Stimulated activated CD8-positive, alpha-beta memory T cell treated with anti-CD3 and anti-CD28 coated beads, Interleukin-4, amount 100 ng/mL, for 48 hours (primary cell): Measurements from ENCODE around the gene SOX12.

ENCODE experiments used
- DNase-seq: peaks from one replicate; pipeline ENCODE4 v3.0.0-alpha.2; 2020

Gene SOX12

DNA sequence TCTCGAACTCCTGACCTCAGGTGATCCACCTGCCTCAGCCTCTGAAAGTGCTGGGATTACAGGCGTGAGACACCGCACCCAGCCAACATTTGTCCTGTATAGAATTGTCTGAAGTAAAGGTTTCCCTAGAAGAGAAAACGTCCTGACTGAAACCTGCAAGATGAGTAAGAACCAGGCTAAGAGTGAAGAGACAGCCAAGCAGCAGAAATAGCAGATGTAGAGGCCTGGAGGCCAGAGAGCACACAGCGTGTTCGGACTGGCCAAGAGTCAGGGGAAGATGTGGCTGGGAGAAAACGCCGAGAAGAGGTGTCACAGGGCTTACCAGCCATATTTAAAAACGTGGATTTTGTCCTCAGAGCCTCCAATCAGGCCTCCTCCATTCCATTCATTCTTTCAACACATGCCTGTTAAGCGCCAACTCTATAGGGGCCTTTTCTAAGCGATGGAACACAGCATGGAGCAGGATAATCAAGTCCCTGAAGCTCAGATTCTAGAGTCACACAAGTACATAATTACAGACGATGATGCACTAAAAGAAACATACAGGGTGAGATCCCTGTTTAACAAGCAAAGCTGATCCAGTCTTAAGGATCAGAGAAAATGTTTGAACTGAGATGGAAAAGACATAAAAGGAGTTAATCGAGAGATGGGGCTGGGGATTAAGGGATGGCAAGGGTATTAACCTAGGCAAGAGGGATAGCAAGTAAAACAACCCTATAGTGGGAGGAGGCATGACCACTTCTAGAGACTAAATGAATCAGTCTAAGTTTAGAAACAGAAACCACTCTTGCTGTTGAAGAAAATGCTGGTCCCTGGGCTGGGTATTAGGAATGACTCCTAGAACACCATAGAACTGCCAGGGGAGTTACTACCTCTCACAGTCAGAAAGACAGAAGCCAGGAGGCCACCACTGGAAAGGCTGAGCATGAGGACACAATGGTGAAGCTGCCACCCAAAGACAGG is 23.2 kb upstream of the SOX12 start:
- DNase-seq = no peak

DNA sequence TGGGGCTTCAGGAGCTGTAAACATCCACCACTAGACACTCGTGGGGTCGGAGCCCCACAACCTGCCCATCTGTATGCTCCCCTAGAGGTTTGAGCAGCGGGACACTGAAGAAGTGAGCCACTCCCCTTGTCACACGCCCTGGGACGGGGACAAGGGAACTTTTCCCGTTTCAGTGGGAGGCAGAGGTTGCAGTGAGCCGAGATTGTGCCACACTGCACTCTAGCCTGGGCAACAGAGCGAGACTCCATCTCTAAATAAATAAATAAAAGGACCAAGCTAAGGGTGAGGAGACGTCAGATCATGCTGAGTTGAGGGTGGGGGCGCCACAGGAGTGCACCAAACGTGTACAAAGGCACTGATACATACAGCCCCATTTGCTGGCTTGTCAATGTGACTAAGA is 19.6 kb upstream of the SOX12 start:
- no peak for DNase-seq

DNA sequence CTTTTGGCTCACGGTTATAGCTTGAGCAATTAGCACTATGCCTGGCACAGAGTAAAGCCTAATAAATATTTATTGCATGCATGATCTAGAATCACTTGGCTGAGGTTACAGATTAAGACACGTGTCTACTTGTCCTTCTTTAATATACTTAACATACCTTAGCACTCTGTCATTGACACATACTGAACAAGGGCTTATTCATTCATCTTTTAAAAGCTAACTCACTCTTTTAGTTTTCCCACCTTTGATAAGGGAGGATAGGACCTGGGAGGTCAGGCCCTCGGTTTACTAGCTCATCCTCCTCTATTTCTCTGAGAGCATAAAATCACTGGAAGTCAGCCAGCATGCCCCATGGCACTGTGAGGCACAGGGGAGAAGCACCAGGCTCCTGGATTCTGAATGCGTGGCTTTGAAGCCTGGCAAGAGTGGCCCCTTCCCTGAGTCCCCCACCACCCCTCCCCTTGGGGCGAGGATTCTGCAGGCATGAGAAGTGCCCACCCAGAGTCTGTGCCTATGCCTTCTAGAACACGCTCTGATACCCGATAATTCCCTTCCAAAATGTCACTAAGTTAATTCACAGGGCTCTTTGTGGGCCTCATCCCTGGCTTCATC is 16.8 kb upstream of the SOX12 start:
- DNase-seq = no peak

DNA sequence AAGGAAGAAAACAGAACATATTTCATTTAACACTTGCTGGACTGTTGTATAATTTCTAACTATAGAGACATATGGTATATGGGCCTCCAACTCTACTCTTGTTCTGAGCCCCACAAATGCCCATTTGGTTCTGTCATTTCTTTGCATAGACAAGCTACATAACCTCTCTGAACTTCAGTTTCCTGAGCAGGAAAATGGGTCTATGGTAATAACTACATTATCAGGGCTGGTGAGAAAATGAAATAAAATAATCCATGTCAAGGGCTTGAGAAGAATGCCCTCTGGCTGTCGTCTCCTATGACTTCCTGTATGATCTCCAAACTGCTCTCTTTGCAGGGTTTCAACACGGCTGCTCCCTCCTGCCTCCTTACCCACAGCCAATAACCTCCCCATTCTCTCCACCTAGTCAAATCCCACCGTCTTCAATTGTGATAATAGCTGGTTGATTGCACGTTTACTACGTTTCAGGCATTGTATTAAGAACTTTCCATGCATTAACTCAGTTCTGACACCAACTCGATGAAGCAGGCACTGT is 16.0 kb upstream of the SOX12 start:
- no peak for DNase-seq

DNA sequence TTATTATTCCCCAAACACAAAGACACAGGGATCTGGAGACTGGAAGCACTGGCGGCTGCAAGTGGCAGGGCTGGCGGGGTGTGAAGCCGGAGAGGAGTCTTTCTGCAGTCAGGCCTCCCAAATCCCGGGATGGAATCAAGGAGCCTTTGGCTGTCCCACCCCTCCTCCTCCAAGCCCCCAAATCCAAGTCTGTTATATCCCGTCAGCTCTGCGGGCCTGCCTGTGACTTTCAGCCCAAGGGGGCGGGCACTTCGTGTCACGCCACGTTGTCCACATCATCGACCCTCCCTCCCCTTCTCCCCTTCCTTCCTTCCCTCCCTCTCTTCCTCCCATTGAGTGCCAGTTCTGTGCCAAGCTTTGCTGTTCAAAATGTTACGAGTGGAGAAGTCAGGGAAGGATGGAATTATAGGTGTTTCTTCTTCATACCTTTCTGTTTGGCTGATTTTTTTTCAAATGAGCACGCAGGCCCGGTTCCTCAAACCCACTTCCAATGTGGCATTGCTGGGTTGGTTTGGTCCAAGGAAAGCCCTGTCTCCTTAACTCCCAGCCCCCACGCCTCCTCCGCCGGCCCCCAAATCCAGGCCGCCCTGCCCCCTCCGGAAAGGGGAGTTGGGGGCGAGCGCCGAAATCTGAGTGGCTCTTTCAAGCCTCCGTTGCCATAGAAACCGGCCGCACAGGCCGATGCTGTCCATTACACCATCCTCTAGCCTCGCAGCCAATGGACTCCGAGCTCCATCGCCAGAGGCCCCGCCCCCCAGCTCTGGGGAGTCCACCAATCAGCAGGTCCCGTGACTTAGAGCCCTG is 15.3 kb upstream of the SOX12 start:
- peak; percentile 92 for DNase-seq

DNA sequence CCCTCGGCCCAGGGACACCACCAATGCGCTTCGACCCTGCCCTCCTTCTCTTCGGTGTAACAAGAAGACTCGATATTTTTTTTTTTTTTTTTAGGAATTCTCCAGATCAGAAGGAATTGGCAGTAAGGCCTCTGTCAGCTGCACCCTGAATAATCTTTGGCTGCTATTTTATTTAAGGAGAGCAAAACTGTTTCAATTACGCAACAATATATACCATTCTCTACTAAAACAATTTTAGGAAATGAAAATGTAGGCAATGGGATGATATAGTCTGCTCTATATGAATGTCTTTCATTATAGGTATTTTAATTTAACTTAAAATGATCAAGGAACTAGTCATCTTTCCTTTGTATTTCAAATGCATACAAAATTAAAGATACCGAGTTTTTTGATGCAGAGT is 14.7 kb upstream of the SOX12 start:
- DNase-seq = no peak

DNA sequence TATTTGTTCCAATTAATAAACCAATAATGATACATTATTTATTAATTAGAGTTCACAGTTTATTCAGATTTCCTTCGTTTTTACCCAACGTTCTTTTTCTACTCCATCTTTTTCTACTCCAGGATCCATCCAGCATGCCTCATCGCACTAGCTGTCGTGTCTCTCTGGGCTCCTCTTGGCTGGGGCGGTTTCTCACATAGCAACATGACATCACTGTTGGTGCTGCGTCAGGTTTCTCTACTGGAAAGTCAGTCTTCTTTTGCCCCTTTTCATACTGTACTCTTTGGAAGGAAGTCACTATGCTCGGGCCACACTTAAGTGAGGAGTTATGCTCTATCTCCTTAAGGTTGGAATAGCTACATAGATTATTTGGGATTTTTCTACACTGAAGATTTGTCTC is 13.7 kb upstream of the SOX12 start:
- DNase-seq = no peak

DNA sequence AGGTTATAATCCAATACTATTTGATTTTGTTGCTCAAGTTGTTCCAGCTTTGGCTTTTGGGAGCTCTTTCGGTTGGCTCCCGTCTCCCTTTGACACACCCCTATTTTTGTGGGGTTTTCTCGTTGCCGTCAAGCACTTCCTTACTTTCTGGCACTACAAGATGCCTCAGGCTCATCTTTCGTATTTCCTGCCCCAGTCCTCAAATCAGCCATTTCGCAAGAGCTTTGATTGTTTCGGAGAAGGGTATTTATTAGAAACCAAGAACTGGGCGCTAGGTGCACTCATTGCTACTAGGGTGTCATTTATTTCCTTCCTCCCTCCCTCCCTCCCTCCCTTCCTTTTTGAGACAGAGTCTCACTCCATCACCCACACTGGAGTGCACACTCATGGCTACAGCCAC is 13.3 kb upstream of the SOX12 start:
- no peak for DNase-seq

DNA sequence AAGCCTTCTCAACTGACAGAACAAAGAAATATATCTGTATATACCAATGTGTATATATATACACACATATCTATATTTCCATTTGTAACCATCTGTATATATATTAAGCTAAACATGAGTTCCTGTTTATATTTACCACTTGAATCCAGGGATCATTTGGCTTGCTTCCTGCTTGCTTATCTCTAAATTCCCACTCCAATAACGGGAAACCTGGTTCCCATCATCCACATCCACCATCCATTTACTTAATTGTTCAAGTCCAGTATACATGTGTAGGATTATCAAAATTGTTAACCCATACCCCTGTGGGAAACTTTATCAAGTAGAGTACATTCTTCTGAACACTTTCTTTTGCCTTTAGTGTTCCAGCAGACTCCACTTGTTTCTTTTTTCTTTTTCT is 12.5 kb upstream of the SOX12 start:
- DNase-seq = no peak

DNA sequence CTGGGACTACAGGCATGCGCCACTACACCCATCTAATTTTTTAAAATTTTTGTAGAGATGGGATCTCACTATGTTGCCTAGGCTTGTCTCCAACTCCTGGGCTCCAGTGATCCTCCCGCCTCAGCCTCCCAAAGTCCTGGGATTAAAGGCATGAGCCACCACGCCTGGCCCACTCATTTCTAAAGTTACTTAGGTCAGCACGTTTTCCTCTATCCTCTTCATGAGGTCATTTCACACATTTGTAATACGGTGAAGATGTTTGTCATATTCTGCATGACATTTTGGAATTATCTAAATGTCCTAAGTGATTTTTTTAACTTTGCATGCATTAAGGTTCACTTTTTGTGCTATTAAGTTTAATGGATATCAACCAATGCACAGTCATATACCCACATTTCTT is 11.9 kb upstream of the SOX12 start:
- DNase-seq = no peak

DNA sequence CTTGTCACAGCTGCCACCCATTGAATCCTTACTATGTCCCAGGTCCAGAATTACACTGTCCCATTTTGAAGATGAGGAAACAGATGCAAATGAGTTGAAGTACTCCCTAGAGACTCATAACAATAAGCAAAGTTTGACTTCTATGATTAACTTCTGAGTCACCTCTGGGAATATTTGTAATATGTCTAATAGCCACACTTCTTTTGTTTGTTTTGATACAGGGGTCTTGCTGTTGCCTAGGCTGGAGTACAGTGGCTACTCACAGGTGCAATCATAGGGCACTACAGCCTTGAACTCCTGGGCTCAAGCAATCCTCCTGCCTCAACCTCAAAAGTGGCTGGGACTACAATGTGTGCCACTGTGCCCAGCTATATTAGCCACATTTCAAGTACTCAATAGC is 11.4 kb upstream of the SOX12 start:
- no peak for DNase-seq

DNA sequence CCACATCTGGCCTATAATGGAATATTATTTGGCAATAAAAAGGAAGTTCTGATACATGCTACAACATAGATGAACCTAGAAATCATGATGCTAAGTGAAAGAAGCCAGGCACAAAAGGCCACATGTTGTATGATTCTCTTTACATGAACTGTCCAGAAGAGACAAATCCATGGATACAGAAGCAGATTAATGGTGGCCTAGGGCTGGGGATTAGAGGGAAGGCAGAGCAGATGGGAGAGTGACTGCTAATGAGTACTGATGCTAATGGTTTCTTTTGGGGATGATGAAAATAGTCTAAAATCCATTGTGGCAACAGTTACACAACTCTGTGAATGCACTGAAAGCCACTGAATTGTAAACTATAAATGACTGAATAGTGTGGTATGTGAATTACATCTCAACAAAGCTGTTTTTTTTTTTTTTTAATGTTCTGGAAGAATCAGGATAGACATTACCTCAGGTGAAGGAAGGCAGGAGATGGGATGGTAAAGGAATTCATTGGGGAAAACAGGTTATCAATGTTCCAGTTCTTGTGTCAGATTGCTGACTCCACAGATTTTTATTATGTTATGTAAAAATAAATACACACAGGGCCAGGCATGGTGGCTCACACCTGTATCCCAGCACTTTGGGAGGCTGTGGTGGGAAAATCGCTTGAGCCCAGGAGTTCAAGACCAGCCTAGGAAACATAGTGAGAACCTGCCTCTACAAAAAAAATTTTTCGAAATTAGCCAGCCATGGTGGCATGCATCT is 8.9 kb upstream of the SOX12 start:
- DNase-seq = no peak

DNA sequence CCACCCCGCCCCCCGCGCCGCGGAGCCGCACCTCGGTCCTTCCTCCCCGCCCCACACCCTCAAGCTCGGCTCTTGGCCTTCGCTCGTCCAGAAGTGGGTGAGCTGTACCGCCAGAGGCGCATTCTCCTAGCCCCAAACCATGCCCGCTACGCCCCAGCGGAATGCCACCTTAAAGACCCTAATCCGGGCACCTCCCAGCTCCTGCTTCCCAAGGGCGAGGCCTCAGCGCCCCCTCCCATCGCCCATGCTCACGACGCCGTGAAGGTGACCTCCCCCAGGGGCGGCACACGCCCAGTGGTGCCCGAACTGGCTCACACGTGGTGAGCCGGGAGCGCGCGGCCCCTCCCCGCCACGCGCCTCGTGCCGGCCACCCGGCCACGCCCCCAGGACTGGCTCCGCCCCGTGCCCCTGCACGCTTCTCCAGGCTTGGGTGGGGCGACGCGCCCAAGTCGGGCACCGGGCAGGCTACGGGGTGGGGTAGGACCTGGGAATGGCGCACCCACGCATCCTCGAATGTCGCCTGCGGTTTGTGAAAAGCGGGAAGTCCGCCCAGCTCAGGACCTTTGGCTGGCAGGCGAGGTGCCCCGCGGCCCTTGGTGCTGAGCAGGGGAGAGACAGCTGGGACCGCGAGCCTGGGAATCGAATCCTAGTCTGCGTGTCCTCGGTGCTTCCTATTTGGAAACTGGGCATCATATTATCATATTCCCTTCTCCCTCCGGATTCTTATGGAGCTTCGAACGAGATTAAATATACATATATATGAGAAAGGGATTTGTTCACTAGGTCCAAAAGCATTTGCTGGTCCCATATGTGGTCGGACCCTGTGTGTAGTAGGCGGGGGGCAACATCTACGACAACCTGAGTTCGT is 941 bp upstream of the SOX12 start:
- peak; percentile 96 for DNase-seq

DNA sequence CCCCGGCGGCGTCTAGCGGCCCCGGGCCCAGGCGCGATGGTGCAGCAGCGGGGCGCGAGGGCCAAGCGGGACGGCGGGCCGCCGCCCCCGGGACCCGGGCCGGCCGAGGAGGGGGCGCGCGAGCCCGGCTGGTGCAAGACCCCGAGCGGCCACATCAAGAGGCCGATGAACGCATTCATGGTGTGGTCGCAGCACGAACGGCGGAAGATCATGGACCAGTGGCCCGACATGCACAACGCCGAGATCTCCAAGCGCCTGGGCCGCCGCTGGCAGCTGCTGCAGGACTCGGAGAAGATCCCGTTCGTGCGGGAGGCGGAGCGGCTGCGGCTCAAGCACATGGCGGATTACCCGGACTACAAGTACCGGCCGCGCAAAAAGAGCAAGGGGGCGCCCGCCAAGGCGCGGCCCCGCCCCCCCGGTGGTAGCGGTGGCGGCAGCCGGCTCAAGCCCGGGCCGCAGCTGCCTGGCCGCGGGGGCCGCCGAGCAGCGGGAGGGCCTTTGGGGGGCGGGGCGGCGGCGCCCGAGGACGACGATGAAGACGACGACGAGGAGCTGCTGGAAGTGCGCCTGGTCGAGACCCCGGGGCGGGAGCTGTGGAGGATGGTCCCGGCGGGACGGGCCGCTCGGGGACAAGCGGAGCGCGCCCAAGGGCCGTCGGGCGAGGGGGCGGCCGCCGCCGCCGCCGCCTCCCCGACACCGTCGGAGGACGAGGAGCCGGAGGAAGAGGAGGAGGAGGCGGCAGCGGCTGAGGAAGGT is 715 bp downstream of the SOX12 start:
- peak; percentile 68 for DNase-seq

DNA sequence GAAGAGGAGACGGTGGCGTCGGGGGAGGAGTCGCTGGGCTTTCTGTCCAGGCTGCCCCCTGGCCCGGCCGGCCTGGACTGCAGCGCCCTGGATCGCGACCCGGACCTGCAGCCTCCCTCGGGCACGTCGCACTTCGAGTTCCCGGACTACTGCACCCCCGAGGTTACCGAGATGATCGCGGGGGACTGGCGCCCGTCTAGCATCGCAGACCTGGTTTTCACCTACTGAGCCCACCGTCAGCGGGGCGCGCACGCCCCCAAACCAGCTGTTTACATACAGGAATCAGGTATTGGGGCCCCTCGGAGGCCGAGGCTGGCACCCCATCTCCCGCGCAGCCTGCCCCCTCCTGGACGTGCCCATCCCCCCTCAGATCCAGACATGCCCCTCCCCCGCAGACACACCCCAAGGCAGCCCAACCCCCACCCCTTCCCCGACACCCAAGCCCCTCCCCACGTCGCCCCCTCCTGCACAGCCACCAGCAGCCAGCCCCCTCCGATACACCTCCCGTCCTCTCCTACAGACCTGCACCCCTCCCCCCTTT is 1.4 kb downstream of the SOX12 start:
- no peak for DNase-seq

DNA sequence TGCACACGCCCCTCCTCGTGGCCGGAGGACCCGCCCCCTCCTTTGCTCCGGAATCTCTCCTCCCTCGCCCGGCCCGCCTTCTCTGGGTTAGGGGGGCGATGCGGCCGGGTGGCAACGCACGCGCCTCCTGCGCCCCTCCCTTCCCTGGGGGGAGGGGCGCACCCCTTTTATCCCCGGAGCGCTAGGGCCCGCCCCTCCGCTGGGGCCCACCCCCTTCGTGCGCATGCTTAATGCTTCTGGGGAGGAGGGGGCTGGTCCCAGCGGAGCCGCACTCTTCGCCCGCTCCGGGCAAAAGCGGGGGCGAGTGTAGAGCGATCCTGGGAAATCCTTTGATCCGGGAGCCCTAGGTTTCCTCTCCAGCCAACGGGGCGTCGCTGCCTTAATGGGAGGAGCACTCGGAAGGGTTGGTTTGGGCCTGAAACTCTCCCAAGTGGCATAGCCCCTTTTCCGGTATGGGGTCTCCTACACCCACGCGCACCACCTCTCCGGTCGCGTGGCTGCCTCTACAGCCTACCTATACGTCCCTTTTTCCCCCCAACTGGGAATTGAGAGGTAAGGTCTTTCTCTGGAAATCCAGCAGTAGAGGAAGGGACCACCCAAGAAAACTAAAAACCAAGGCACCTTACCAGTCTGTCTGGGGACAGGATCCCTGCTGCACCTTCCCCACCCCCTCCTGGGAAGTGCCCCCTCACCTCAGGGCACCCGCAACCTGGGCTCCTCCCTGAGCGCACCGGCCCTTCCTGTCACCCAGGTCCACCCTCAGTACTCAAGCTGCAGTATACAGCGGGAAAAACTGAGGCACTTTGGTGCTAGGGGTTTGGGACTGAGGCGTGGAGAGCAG is 2.1 kb downstream of the SOX12 start:
- peak; percentile 89 for DNase-seq

DNA sequence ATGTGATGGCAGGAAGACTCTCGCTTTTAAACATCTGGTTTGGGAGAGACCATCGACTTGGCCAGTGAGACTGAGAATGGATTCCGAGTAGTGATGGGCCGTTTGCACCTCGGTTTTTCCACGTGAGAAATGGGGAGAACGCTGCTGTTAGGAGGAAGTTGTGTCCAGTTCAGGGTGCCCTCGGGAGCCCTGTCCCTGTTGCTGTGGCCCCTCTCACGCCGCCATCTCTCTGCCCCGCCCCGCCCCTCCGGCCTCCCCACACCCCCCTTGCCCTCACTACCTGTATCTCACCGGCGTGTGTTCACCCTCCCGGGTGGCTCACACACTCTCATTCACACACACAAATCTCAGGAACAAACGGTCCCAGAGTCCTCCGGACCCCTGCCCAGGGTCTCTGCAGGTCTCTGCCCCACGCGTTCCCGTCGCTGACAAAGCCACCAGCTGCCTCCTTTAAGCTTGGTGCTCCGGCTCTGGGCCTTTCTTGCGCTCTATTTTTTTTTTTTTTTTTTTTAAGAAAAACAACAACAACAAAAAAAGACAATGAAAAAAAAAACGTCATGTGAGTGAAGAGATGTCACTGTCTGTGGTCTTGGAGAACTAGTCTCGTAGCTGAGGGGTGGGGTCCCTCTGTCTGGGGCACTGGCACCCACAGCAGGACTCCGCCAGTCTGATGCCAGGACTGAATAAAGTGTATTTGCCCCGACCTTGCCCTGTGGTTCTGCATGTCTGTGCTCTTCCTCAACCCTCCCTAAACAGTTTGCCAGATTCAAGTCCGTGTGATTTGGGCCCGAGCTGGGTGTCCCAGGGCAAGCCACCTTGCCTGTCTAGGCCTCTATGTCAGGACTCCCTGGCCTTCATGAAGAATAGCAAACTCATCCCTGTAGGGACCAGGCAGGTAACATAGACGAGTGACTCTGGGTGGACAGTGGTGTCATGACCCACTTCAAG is 2.9 kb downstream of the SOX12 start:
- DNase-seq = no peak

DNA sequence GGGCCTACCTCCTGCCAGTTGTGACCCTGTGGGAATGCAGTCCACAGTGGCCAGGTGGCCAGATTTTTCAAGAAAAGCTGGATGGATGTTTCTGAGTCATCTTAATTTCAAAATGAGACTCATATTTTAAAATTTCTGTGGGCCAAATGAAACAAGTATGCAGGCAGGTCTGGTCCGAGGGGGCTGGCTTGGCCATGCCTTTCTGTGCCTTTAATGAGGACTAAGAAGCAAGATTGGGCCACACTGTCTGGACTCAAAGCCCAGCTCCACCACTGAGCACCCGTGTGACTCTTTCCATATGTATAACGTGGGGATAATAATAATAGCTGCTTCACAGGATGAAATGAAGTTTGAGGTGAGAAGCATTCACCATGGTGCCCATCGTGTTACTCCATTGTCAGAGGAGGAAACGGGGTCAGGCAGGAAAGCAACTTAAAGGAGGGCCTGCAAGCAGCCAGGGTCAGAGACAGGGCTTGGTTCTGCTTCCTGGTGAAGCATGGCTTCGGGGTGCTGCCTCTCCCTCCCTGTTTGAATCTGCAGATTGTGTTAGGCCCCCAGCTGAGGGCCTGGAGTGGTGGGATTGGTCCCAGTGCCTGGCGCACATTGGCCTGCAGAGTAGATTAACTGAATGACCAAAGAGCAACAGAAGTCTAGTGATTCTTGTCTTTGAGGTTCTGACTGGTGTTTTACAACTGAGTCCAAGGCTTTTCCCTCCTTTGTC is 3.8 kb downstream of the SOX12 start:
- no peak for DNase-seq
